MM.1S (cell line): ENCODE data around the gene GJA4.
A peak's percentile ranks its signal among the peaks of the same experiment; 100 is the strongest.

Experiments
- DNase-seq: peaks from one replicate; pipeline ENCODE4 v3.0.0-alpha.2; 2015
- H2AFZ ChIP-seq: fragments of 300-600 bp; sonication (generic); 2 replicates; pipeline ENCODE4 v1.6.0; 2016; ENCODE audit warnings: antibody characterized with exemption, low read length
- H3F3A ChIP-seq: fragments of 300-600 bp; sonication (generic); 2 replicates; pipeline ENCODE4 v1.6.1; 2016; ENCODE audit warnings: mild to moderate bottlenecking, antibody characterized with exemption, low read length, moderate library complexity, mixed read lengths; ENCODE audit not compliant: insufficient read depth
- H3K27ac ChIP-seq: fragments of 300-600 bp; sonication (generic); 2 replicates; pipeline ENCODE4 v1.5.1; 2016; ENCODE audit warnings: mild to moderate bottlenecking, low read length
- H3K27me3 ChIP-seq: fragments of 300-600 bp; sonication (generic); replicated peaks from 2 replicates; pipeline ENCODE4 v1.6.0; 2016; ENCODE audit warnings: low read length; ENCODE audit not compliant: insufficient read depth
- H3K36me3 ChIP-seq: fragments of 300-600 bp; sonication (generic); replicated peaks from 2 replicates; pipeline ENCODE4 v1.6.1; 2016; ENCODE audit warnings: mild to moderate bottlenecking, low read length, mixed read lengths; ENCODE audit not compliant: insufficient read depth
- H3K4me1 ChIP-seq: fragments of 300-600 bp; sonication (generic); 2 replicates; pipeline ENCODE4 v1.6.1; 2016; ENCODE audit warnings: low read length, mixed read lengths
- H3K4me2 ChIP-seq: fragments of 300-600 bp; sonication (generic); 2 replicates; pipeline ENCODE4 v1.6.0; 2016; ENCODE audit warnings: low read depth, low read length
- H3K4me3 ChIP-seq: fragments of 300-600 bp; sonication (generic); 2 replicates; pipeline ENCODE4 v1.5.1; 2016; ENCODE audit warnings: low read length, mixed read lengths
- H3K79me2 ChIP-seq: fragments of 300-600 bp; sonication (generic); 2 replicates; pipeline ENCODE4 v1.6.1; 2016; ENCODE audit warnings: mixed run types, low read length, mixed read lengths
- H3K9ac ChIP-seq: fragments of 300-600 bp; sonication (generic); 2 replicates; pipeline ENCODE4 v1.6.1; 2016; ENCODE audit warnings: low read length, mixed read lengths
- H3K9me2 ChIP-seq: fragments of 300-600 bp; sonication (generic); replicated peaks from 2 replicates; pipeline ENCODE4 v1.6.1; 2016; ENCODE audit warnings: mild to moderate bottlenecking, low read length, mixed read lengths; ENCODE audit not compliant: insufficient read depth
- H3K9me3 ChIP-seq: fragments of 300-600 bp; sonication (generic); replicated peaks from 2 replicates; pipeline ENCODE4 v1.6.1; 2016; ENCODE audit warnings: mild to moderate bottlenecking, low read length, mixed read lengths; ENCODE audit not compliant: insufficient read depth
- H4K20me1 ChIP-seq: fragments of 300-600 bp; sonication (generic); 2 replicates; pipeline ENCODE4 v1.6.1; 2016; ENCODE audit warnings: mild to moderate bottlenecking, low read length, moderate library complexity, mixed read lengths; ENCODE audit not compliant: insufficient read depth
- EZH2 ChIP-seq: fragments of 300-600 bp; sonication (generic); optimal IDR thresholded peaks from 2 replicates; pipeline ENCODE3; 2017; ENCODE audit warnings: low read depth, mild to moderate bottlenecking, antibody characterized with exemption, low read length, mixed read lengths
- EZH2phosphoT487 ChIP-seq: fragments of 300-600 bp; sonication (generic); IDR thresholded peaks from 2 replicates; pipeline ENCODE4 v1.6.1; 2018; ENCODE audit warnings: antibody characterized with exemption, low read length
- TF ChIP-seq, protein P1 (sequence below): fragments of 300-600 bp; sonication (generic); IDR thresholded peaks from 2 replicates; pipeline ENCODE4 v1.5.1; 2016; ENCODE audit warnings: antibody characterized with exemption, low read length, mixed read lengths

The GJA4 gene

DNA sequence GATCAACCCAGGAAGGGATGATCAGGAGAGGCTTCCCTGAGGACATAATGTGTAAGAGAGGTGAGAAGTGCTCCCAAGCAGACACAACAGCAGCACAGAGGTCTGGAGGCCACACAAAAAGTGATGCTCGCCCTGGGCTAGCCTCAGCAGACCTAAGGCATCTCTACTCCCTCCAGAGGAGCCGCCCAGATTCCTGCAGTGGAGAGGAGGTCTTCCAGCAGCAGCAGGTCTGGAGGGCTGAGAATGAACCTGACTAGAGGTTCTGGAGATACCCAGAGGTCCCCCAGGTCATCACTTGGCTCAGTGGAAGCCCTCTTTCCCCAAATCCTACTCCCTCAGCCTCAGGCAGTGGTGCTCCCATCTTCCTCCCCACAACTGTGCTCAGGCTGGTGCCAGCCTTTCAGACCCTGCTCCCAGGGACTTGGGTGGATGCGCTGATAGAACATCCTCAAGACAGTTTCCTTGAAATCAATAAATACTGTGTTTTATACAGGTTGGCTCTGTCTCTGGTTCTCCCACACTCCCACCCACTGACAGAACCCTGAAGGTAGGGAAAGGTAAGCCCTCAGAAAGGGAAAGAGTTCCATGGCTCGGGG, 6.8 kb upstream of the GJA4 start:
- Histone ChIP-seq H3K9me2 (no peaks in the 10 kb centered on the region), H3F3A (0 out of 2 replicates have a peak, but pooled peaks cover 4% of the 10 kb centered on the region), H3K4me3 (no peak overlapping the region), H3K36me3 (no peaks in the 10 kb centered on the region), H3K79me2 (no peaks in the 10 kb centered on the region), H3K4me1 (peaks cover 5% of the 10 kb centered on the region), H2AFZ (no peak overlapping the region), H3K27me3 (peaks cover 71% of the 10 kb centered on the region), H3K4me2 (no peak overlapping the region), H4K20me1 (no peaks in the 10 kb centered on the region), H3K9me3 (no peaks in the 10 kb centered on the region), H3K27ac (no peak overlapping the region), H3K9ac (no peak overlapping the region)
- DNase-seq, result no peak
- TF ChIP-seq, protein P1, sequence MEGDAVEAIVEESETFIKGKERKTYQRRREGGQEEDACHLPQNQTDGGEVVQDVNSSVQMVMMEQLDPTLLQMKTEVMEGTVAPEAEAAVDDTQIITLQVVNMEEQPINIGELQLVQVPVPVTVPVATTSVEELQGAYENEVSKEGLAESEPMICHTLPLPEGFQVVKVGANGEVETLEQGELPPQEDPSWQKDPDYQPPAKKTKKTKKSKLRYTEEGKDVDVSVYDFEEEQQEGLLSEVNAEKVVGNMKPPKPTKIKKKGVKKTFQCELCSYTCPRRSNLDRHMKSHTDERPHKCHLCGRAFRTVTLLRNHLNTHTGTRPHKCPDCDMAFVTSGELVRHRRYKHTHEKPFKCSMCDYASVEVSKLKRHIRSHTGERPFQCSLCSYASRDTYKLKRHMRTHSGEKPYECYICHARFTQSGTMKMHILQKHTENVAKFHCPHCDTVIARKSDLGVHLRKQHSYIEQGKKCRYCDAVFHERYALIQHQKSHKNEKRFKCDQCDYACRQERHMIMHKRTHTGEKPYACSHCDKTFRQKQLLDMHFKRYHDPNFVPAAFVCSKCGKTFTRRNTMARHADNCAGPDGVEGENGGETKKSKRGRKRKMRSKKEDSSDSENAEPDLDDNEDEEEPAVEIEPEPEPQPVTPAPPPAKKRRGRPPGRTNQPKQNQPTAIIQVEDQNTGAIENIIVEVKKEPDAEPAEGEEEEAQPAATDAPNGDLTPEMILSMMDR, result no peak
- TF ChIP-seq EZH2 (no peak), EZH2phosphoT487 (no peak)

DNA sequence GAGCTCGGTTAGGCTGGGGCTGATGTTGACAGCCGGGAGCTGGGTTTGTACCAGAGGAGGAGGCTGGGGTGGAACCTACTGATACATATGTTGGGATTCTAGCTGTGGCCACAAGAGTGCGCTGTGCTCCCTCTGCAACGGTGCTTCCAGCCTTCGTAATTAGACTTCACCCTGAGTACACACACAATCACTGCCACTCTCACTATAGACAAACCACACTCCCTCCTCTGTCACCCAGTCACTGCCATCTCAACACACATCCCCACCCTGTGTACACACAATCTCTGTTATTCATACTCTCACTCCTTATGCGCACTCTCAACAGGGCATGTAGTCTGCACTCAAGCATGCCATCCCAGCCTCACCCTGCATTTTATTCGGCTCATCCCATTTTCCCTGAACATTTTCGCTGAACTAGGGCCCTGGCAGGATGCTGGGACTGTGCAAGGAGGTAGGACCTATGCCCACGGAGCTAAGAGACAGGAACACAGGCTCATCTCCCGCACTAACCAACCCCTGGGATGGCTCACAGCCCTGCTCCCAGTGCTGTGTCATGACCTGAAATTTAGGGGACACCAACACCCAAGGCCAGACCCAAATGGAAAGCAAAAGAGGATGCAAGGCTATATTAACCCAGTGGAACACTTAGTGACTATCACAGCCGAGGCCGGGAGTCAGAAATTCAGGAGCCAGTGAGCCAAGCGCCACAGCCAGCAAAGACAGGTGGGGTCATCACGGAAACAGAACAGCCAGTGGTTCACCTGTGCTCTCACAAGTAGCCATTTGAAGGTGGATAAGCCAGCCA, 6.1 kb upstream of the GJA4 start:
- DNase-seq, result peak; percentile 50
- Histone ChIP-seq H2AFZ (no peak overlapping the region), H3K36me3 (no peaks in the 10 kb centered on the region), H3F3A (0 out of 2 replicates have a peak, but pooled peaks cover 4% of the 10 kb centered on the region), H3K9ac (no peak overlapping the region), H3K79me2 (no peaks in the 10 kb centered on the region), H3K4me3 (no peak overlapping the region), H3K4me2 (no peak overlapping the region), H3K9me2 (no peaks in the 10 kb centered on the region), H3K4me1 (peaks cover 5% of the 10 kb centered on the region), H4K20me1 (no peaks in the 10 kb centered on the region), H3K27me3 (peaks cover 71% of the 10 kb centered on the region), H3K9me3 (no peaks in the 10 kb centered on the region), H3K27ac (no peak overlapping the region)
- TF ChIP-seq, protein P1, result peak; percentile 76
- TF ChIP-seq EZH2, result no peak
- no peak for TF ChIP-seq EZH2phosphoT487

DNA sequence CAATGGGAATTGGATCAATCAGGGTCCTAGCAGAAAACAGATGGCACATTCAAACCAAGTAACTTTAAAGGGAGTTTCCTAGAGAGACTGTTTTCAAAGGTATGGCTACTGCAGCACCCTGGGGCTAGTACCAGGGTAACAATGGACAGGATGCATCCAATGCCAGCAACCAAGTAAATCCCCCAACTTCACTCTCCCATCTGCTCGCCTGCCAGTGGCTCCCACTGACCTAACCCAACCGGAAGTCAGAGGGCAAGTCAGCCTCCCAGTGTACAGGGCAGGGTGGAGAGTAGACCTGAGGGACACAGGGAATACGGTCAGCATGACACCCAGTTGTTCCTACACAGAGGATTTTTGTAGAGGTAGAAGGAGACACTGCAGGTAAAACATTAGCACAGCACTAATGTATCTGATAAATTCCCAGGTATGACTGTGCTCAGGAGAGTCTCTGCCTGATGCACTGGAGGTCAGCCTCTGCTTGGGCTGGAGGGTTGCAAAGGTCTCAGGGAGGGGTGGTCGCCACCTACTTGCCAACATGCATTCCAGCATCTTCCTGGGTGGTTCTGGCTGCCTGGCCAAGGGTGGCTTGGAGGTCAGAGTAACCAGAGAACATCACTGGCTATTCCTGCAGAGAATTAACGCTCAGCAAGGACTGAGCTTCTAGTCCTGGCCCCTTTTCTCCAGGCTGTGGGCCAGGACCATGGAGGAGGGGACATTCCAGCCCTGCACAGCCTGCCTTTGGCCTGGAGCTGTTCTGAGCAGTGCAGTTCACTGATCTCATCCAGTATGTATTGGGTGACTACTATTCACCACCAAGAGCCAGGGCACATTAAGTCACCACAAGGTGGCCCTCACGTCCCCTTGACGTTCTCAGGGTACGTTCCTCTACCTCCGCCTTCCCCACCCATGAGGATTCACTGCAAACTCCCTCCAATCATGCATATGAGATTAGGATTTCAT, 5.1 kb upstream of the GJA4 start:
- peaks cover 5% of the 10 kb centered on the region for H3K4me1 ChIP-seq
- DNase-seq, result peak; percentile 14
- H3K4me3 ChIP-seq, result no peak overlapping the region
- 0 out of 2 replicates have a peak, but pooled peaks cover 4% of the 10 kb centered on the region for H3F3A ChIP-seq
- no peak overlapping the region for H3K9ac ChIP-seq
- H3K36me3 ChIP-seq, result no peaks in the 10 kb centered on the region
- no peaks in the 10 kb centered on the region for H3K79me2 ChIP-seq
- H3K4me2 ChIP-seq, result no peak overlapping the region
- H3K27me3 ChIP-seq, result peaks cover 69% of the 10 kb centered on the region
- H3K9me3 ChIP-seq, result no peaks in the 10 kb centered on the region
- no peak overlapping the region for H3K27ac ChIP-seq
- H4K20me1 ChIP-seq, result no peaks in the 10 kb centered on the region
- no peak overlapping the region for H2AFZ ChIP-seq
- no peak for TF ChIP-seq EZH2phosphoT487
- TF ChIP-seq EZH2, result no peak
- TF ChIP-seq, protein P1, result peak; percentile 34
- no peaks in the 10 kb centered on the region for H3K9me2 ChIP-seq
